ENCODE measurements around the gene PRPS1L1. TPM values are rescaled to one million over a fixed set of nuclear protein-coding genes. Genes with fewer than 3 reads are reported as not detected.

Gene PRPS1L1
- polyA plus RNA-seq, 1 of the 3 experiments (the other 2 are of a cell fraction): not detected

DNA sequence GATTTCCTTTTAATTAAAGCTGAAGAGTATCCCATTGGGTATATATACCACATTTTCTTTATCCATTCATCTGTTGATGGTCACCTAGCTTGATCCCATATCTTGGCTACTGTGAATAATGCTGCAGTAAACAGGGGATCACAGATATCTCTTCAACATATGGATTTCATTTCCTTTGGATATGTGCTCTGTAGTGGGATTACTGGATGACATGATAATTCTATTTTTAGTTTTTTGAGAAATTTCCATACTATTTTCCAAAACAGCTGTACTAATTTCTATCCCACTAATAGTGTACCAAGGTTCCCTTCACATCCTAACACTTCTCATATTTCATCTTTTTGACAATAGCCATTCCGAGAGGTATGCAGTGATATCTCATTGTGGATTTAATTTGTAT is 48.8 kb upstream of the PRPS1L1 start:
- CTCF ChIA-PET: interaction anchor here (2.0 kb wide), 1 partner anchor 9 kb away, joined by 6 read pairs; no protein-coding TSS in a partner anchor

More for the DNA sequence above, 48.8 kb upstream of the PRPS1L1 start:
- WGBS (ENCODE audit: low lambda C conversion rate): 9% methylated on average over 1 of the region's 1 CpG
- Histone ChIP-seq H3K4me2 (no peak overlapping the region), H3K79me2 (ENCODE audit: insufficient read depth) (no peaks in the 10 kb centered on the region), H3K4me3 (ENCODE audit: low read depth in 2 of 2, low read length in 1 of 2) (no peak overlapping the region), H2AFZ (ENCODE audit: low read depth) (no peak overlapping the region), H3K27me3 (ENCODE audit: insufficient read depth) (no peaks in the 10 kb centered on the region; the same call in 1 of the 2 replicates), H3K9me2 (no peaks in the 10 kb centered on the region), H3K9ac (no peak overlapping the region), H3K4me1 (ENCODE audit: control insufficient read depth in 1 of 2, insufficient read depth in 2 of 2, low read depth in 1 of 2, low read length in 1 of 2) (no peaks in the 10 kb centered on the region), H3K36me3 (replicated peaks in 1 of 2; ENCODE audit: control insufficient read depth in 1 of 2, insufficient read depth in 2 of 2, low read length in 1 of 2) (no peaks in the 10 kb centered on the region), H4K20me1 (ENCODE audit: insufficient read depth) (no peaks in the 10 kb centered on the region), H3K9me3 (no peaks in the 10 kb centered on the region), H3K27ac (ENCODE audit: low read depth in 2 of 2, low read length in 1 of 2) (no peak overlapping the region), H3F3A (replicated peaks; ENCODE audit: insufficient read depth) (no peaks in the 10 kb centered on the region)
- DNase-seq: no peak
- POLR2A ChIA-PET: no interaction called here
- no peak for TF ChIP-seq FOSL2 (IDR thresholded peaks at IDR 0.05; ENCODE audit: borderline replicate concordance, low read depth)
- no peak for TF ChIP-seq EZH2phosphoT487 (IDR thresholded peaks at IDR 0.05; ENCODE audit: borderline replicate concordance, low read depth)
- TF ChIP-seq MXI1 (IDR thresholded peaks at IDR 0.05; ENCODE audit: low read depth, low read length): no peak
- TF ChIP-seq TCF12 (IDR thresholded peaks at IDR 0.05): no peak
- no peak for TF ChIP-seq ELF1 (IDR thresholded peaks at IDR 0.05)
- TF ChIP-seq EP300 (IDR thresholded peaks at IDR 0.05; ENCODE audit: borderline replicate concordance in 1 of 2, low read depth in 1 of 2, low read length in 1 of 2): no peak
- TF ChIP-seq RCOR1 (IDR thresholded peaks at IDR 0.05; ENCODE audit: low read length): no peak
- no peak for TF ChIP-seq RFX5 (IDR thresholded peaks at IDR 0.05; ENCODE audit: low read length)
- TF ChIP-seq TAF1 (IDR thresholded peaks at IDR 0.05; ENCODE audit: borderline replicate concordance, low read depth, low read length): no peak
- TF ChIP-seq, protein P1, sequence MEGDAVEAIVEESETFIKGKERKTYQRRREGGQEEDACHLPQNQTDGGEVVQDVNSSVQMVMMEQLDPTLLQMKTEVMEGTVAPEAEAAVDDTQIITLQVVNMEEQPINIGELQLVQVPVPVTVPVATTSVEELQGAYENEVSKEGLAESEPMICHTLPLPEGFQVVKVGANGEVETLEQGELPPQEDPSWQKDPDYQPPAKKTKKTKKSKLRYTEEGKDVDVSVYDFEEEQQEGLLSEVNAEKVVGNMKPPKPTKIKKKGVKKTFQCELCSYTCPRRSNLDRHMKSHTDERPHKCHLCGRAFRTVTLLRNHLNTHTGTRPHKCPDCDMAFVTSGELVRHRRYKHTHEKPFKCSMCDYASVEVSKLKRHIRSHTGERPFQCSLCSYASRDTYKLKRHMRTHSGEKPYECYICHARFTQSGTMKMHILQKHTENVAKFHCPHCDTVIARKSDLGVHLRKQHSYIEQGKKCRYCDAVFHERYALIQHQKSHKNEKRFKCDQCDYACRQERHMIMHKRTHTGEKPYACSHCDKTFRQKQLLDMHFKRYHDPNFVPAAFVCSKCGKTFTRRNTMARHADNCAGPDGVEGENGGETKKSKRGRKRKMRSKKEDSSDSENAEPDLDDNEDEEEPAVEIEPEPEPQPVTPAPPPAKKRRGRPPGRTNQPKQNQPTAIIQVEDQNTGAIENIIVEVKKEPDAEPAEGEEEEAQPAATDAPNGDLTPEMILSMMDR (IDR thresholded peaks at IDR 0.05): no peak
- TF ChIP-seq RXRA (IDR thresholded peaks at IDR 0.05; ENCODE audit: borderline replicate concordance, low read depth): no peak
- no peak for TF ChIP-seq SMC3 (IDR thresholded peaks at IDR 0.05; ENCODE audit: low read depth, low read length)
- TF ChIP-seq, protein P2, sequence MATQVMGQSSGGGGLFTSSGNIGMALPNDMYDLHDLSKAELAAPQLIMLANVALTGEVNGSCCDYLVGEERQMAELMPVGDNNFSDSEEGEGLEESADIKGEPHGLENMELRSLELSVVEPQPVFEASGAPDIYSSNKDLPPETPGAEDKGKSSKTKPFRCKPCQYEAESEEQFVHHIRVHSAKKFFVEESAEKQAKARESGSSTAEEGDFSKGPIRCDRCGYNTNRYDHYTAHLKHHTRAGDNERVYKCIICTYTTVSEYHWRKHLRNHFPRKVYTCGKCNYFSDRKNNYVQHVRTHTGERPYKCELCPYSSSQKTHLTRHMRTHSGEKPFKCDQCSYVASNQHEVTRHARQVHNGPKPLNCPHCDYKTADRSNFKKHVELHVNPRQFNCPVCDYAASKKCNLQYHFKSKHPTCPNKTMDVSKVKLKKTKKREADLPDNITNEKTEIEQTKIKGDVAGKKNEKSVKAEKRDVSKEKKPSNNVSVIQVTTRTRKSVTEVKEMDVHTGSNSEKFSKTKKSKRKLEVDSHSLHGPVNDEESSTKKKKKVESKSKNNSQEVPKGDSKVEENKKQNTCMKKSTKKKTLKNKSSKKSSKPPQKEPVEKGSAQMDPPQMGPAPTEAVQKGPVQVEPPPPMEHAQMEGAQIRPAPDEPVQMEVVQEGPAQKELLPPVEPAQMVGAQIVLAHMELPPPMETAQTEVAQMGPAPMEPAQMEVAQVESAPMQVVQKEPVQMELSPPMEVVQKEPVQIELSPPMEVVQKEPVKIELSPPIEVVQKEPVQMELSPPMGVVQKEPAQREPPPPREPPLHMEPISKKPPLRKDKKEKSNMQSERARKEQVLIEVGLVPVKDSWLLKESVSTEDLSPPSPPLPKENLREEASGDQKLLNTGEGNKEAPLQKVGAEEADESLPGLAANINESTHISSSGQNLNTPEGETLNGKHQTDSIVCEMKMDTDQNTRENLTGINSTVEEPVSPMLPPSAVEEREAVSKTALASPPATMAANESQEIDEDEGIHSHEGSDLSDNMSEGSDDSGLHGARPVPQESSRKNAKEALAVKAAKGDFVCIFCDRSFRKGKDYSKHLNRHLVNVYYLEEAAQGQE (IDR thresholded peaks at IDR 0.05; ENCODE audit: low read depth, low read length): no peak
- TF ChIP-seq, protein P3, sequence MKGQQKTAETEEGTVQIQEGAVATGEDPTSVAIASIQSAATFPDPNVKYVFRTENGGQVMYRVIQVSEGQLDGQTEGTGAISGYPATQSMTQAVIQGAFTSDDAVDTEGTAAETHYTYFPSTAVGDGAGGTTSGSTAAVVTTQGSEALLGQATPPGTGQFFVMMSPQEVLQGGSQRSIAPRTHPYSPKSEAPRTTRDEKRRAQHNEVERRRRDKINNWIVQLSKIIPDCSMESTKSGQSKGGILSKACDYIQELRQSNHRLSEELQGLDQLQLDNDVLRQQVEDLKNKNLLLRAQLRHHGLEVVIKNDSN (IDR thresholded peaks at IDR 0.05; ENCODE audit: borderline replicate concordance, low read depth): no peak
